Astrocyte (in vitro differentiated cells and primary cell): ENCODE results near the gene IFITM10. TPM values are rescaled to one million over a fixed set of nuclear protein-coding genes. Genes with fewer than 3 reads are reported as not detected.

Experiments used
- DNase-seq: peaks from one replicate; pipeline ENCODE4 v3.0.0-alpha.2; 2010; ENCODE audit warnings: low read depth
- FAIRE-seq: peaks from 2 replicates; lab custom pipeline; 2011; peaks lifted over from hg19 to GRCh38; lab: Jason Lieb, UNC
- H2AFZ ChIP-seq: 2 replicates; pipeline ENCODE4 v1.6.0; 2012; ENCODE audit warnings: low read depth, low read length, inconsistent platforms
- H3K27ac ChIP-seq: 2 replicates; pipeline ENCODE4 v1.5.1; 2011; ENCODE audit warnings: low read depth, low read length, inconsistent platforms
- H3K27me3 ChIP-seq: 2 replicates; pipeline ENCODE4 v1.6.0; 2011; ENCODE audit warnings: low read length, inconsistent platforms; ENCODE audit not compliant: insufficient read depth
- H3K36me3 ChIP-seq: 2 replicates; pipeline ENCODE4 v1.5.1; 2011; ENCODE audit warnings: low read length, inconsistent platforms; ENCODE audit not compliant: insufficient read depth
- H3K4me1 ChIP-seq: 2 replicates; pipeline ENCODE4 v1.5.1; 2011; ENCODE audit warnings: low read length, inconsistent platforms; ENCODE audit not compliant: insufficient read depth
- H3K4me2 ChIP-seq: 2 replicates; pipeline ENCODE4 v1.6.0; 2012; ENCODE audit warnings: low read length, inconsistent platforms
- H3K4me3 ChIP-seq: 2 replicates; pipeline ENCODE4 v1.5.1; 2011; ENCODE audit warnings: low read depth, mild to moderate bottlenecking, low read length, inconsistent platforms; ENCODE audit not compliant: insufficient read depth
- H3K79me2 ChIP-seq: 2 replicates; pipeline ENCODE4 v1.6.0; 2012; ENCODE audit warnings: mild to moderate bottlenecking, low read length, inconsistent platforms; ENCODE audit not compliant: insufficient read depth
- H3K9ac ChIP-seq: 2 replicates; pipeline ENCODE4 v1.6.0; 2012; ENCODE audit warnings: mild to moderate bottlenecking, low read length, inconsistent platforms
- H3K9me3 ChIP-seq: 2 replicates; pipeline ENCODE4 v1.5.1; 2012; ENCODE audit warnings: low read depth, mild to moderate bottlenecking, low read length, inconsistent platforms; ENCODE audit not compliant: insufficient read depth
- H4K20me1 ChIP-seq: 2 replicates; pipeline ENCODE4 v1.6.0; 2012; ENCODE audit warnings: low read length, inconsistent platforms; ENCODE audit not compliant: insufficient read depth
- H3K27ac Mint-ChIP-seq: one replicate; pipeline ENCODE4 v1.8.0; 2021; ENCODE audit warnings: mild to moderate bottlenecking, mixed read lengths; ENCODE audit not compliant: unreplicated experiment
- H3K27me3 Mint-ChIP-seq: one replicate; pipeline ENCODE4 v1.8.0; 2021; ENCODE audit warnings: low read depth, mixed read lengths; ENCODE audit not compliant: unreplicated experiment
- H3K36me3 Mint-ChIP-seq: one replicate; pipeline ENCODE4 v1.8.0; 2021; ENCODE audit warnings: low read depth, mixed read lengths; ENCODE audit not compliant: unreplicated experiment
- H3K4me1 Mint-ChIP-seq: one replicate; pipeline ENCODE4 v1.8.0; 2021; ENCODE audit warnings: low read depth, mixed read lengths; ENCODE audit not compliant: unreplicated experiment
- H3K4me3 Mint-ChIP-seq: one replicate; pipeline ENCODE4 v1.8.0; 2021; ENCODE audit warnings: mild to moderate bottlenecking, moderate library complexity, mixed read lengths; ENCODE audit not compliant: unreplicated experiment
- H3K9me3 Mint-ChIP-seq: one replicate; pipeline ENCODE4 v1.8.0; 2021; ENCODE audit warnings: mild to moderate bottlenecking, mixed read lengths; ENCODE audit not compliant: unreplicated experiment
- CTCF ChIP-seq: IDR thresholded peaks from 2 replicates; pipeline ENCODE4 v1.5.1; 2011; ENCODE audit warnings: low read depth, mild to moderate bottlenecking, inconsistent platforms, low read length, moderate library complexity; ENCODE audit not compliant: insufficient read depth
- EZH2 ChIP-seq: IDR thresholded peaks from 2 replicates; pipeline ENCODE4 v1.6.1; 2012; ENCODE audit warnings: mild to moderate bottlenecking, low read length, inconsistent platforms; ENCODE audit not compliant: insufficient read depth
- total RNA-seq: library from RNA; stranded (reverse); gene quantifications from 2 replicates; pipeline ENCODE4 v1.2.1, GENCODE V29; 2021

Gene IFITM10
- total RNA-seq, 1 donor from 2014 or later, result 2.0 TPM

- DNase-seq, result no peak
- H3K79me2 ChIP-seq, result no peaks in the 10 kb centered on the region
- H3K27ac ChIP-seq, result no peak overlapping the region
- Mint-ChIP-seq H3K4me3 (no peak overlapping the region), H3K27me3 (peaks cover 51% of the 10 kb centered on the region), H3K9me3 (peaks cover 6% of the 10 kb centered on the region), H3K4me1 (peaks cover 1% of the 10 kb centered on the region), H3K27ac (no peak overlapping the region), H3K36me3 (peaks cover 3% of the 10 kb centered on the region)
- TF ChIP-seq EZH2 (no peak), CTCF (no peak)
- no peak overlapping the region for H3K4me3 ChIP-seq
- peaks cover 6% of the 10 kb centered on the region for H3K4me1 ChIP-seq
- FAIRE-seq, result no peak
- H3K36me3 ChIP-seq, result no peaks in the 10 kb centered on the region
- H3K9ac ChIP-seq, result no peak overlapping the region
- H3K27me3 ChIP-seq, result no peaks in the 10 kb centered on the region
- H4K20me1 ChIP-seq, result no peaks in the 10 kb centered on the region
- no peaks in the 10 kb centered on the region for H3K9me3 ChIP-seq
- H3K4me2 ChIP-seq, result no peak overlapping the region
- no peak overlapping the region for H2AFZ ChIP-seq
Measured at GRCh38 chr11:1781593-1781975, 31.2 kb upstream of the IFITM10 start.

- peaks cover 3% of the 10 kb centered on the region for H3K36me3 Mint-ChIP-seq
- no peaks in the 10 kb centered on the region for H3K27me3 ChIP-seq
- peaks cover 1% of the 10 kb centered on the region for H3K4me1 Mint-ChIP-seq
- no peaks in the 10 kb centered on the region for H3K36me3 ChIP-seq
- H3K27ac Mint-ChIP-seq, result no peak overlapping the region
- no peaks in the 10 kb centered on the region for H4K20me1 ChIP-seq
- no peaks in the 10 kb centered on the region for H3K79me2 ChIP-seq
- TF ChIP-seq CTCF (no peak), EZH2 (no peak)
- peaks cover 50% of the 10 kb centered on the region for H3K27me3 Mint-ChIP-seq
- peaks cover 6% of the 10 kb centered on the region for H3K9me3 Mint-ChIP-seq
- no peak overlapping the region for H3K27ac ChIP-seq
- FAIRE-seq (no peak), DNase-seq (no peak)
- no peak overlapping the region for H3K9ac ChIP-seq
- no peak overlapping the region for H3K4me3 Mint-ChIP-seq
- no peak overlapping the region for H2AFZ ChIP-seq
- peaks cover 6% of the 10 kb centered on the region for H3K4me1 ChIP-seq
- H3K4me3 ChIP-seq, result no peak overlapping the region
- H3K9me3 ChIP-seq, result no peaks in the 10 kb centered on the region
- no peak overlapping the region for H3K4me2 ChIP-seq
Measured at GRCh38 chr11:1780700-1781592, 30.6 kb upstream of the IFITM10 start.
